Urinary bladder (tissue), 4 donors: ENCODE data around the gene PCDHGB7. TPM values are rescaled to one million over a fixed set of nuclear protein-coding genes. Genes with fewer than 3 reads are reported as not detected.
"Not testable (repeated sequence)": the region's sequence is repeated elsewhere in the genome, so short reads cannot be mapped to it uniquely, and the experiment has no call there.

Source experiments
- DNase-seq: peaks from one replicate; pipeline ENCODE4 v3.0.0-alpha.2; 2015; ENCODE audit errors: extremely low spot score
- H3K27ac ChIP-seq: one replicate; pipeline ENCODE4 v1.5.1; 2013; ENCODE audit warnings: low read depth, mild to moderate bottlenecking, moderate library complexity
- H3K36me3 ChIP-seq: one replicate; pipeline ENCODE4 v1.6.1; 2013; ENCODE audit warnings: mild to moderate bottlenecking, moderate library complexity; ENCODE audit not compliant: insufficient read depth
- H3K4me1 ChIP-seq: one replicate; pipeline ENCODE4 v1.6.1; 2013; ENCODE audit warnings: mild to moderate bottlenecking, moderate library complexity; ENCODE audit not compliant: insufficient read depth
- H3K4me3 ChIP-seq: one replicate; pipeline ENCODE4 v1.5.1; 2013; ENCODE audit warnings: low read depth, low read length
- WGBS: extraction: QIAGEN DNeasy Blood & Tissue Kit; methylation state at CpG from one replicate; pipeline ENCODE4 v1.1.7; 2013; 5-methylcytosine and 5-hydroxymethylcytosine counted together
- polyA plus RNA-seq: library from polyadenylated mRNA; stranded (reverse); fragments of 200-250 nt; gene quantifications from one replicate; pipeline ENCODE4 v1.2.3, GENCODE V29; 2013
- total RNA-seq: library from RNA; depleted of rRNA; stranded (reverse); fragments of >200 nt; gene quantifications from one replicate; pipeline ENCODE4 v1.2.3, GENCODE V29; 2014
- donor health status: healthy with polysubstance abuse.
- donor health status: healthy.

PCDHGB7 gene
- total and polyA plus RNA-seq, 2 donors: 10.4 to 11.7 TPM

DNA sequence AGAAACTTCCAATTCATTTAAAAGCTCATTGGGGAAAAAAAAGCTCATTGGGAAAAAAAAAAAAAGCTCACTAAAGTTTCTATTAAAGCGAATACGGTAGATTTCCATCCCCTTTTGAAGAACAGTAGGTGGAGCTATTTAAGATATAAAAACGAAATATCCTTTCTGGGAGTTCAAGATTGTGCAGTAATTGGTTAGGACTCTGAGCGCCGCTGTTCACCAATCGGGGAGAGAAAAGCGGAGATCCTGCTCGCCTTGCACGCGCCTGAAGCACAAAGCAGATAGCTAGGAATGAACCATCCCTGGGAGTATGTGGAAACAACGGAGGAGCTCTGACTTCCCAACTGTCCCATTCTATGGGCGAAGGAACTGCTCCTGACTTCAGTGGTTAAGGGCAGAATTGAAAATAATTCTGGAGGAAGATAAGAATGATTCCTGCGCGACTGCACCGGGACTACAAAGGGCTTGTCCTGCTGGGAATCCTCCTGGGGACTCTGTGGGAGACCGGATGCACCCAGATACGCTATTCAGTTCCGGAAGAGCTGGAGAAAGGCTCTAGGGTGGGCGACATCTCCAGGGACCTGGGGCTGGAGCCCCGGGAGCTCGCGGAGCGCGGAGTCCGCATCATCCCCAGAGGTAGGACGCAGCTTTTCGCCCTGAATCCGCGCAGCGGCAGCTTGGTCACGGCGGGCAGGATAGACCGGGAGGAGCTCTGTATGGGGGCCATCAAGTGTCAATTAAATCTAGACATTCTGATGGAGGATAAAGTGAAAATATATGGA lies 13.0 kb downstream of the PCDHGB7 start, which contains the start of gene PCDHGA12:
PCDHGA12 (plus strand) TSS at position 176 of the 782 bp plus-strand sequence; CDS start at position 429, 253 bp downstream.
- no peak for DNase-seq
- H3K4me1 ChIP-seq: no peaks in the 10 kb centered on the region
- no peak within 1 kb of the TSS for H3K27ac ChIP-seq
- peak within 1 kb of the TSS; percentile 0 for H3K4me3 ChIP-seq
- WGBS: 15% methylated on average over 33 of the region's 33 CpGs
- H3K36me3 ChIP-seq: no peaks in the 10 kb centered on the region

DNA sequence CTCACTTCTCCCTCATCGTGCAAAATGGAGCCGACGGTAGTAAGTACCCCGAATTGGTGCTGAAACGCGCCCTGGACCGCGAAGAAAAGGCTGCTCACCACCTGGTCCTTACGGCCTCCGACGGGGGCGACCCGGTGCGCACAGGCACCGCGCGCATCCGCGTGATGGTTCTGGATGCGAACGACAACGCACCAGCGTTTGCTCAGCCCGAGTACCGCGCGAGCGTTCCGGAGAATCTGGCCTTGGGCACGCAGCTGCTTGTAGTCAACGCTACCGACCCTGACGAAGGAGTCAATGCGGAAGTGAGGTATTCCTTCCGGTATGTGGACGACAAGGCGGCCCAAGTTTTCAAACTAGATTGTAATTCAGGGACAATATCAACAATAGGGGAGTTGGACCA lies 13.8 kb downstream of the PCDHGB7 start:
- 14% methylated on average over 37 of the region's 37 CpGs for WGBS

DNA sequence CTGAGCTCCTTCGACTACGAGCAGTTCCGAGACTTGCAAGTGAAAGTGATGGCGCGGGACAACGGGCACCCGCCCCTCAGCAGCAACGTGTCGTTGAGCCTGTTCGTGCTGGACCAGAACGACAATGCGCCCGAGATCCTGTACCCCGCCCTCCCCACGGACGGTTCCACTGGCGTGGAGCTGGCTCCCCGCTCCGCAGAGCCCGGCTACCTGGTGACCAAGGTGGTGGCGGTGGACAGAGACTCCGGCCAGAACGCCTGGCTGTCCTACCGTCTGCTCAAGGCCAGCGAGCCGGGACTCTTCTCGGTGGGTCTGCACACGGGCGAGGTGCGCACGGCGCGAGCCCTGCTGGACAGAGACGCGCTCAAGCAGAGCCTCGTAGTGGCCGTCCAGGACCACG lies 14.8 kb downstream of the PCDHGB7 start:
- H3K4me1 ChIP-seq, H3K36me3 ChIP-seq, H3K4me3 ChIP-seq, H3K27ac ChIP-seq, DNase-seq: not testable (repeated sequence)
- 34% methylated on average over 37 of the region's 38 CpGs for WGBS

More for the DNA sequence above, 13.8 kb downstream of the PCDHGB7 start:
- H3K4me1 ChIP-seq: no peaks in the 10 kb centered on the region
- H3K27ac ChIP-seq: no peak overlapping the region
- no peaks in the 10 kb centered on the region for H3K36me3 ChIP-seq
- H3K4me3 ChIP-seq: peak overlapping the region; percentile 0
- DNase-seq: no peak

DNA sequence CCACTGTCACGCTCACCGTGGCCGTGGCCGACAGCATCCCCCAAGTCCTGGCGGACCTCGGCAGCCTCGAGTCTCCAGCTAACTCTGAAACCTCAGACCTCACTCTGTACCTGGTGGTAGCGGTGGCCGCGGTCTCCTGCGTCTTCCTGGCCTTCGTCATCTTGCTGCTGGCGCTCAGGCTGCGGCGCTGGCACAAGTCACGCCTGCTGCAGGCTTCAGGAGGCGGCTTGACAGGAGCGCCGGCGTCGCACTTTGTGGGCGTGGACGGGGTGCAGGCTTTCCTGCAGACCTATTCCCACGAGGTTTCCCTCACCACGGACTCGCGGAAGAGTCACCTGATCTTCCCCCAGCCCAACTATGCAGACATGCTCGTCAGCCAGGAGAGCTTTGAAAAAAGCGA lies 15.2 kb downstream of the PCDHGB7 start:
- H3K36me3 ChIP-seq, H3K27ac ChIP-seq, DNase-seq, H3K4me3 ChIP-seq, H3K4me1 ChIP-seq: not testable (repeated sequence)
- 25% methylated on average over 29 of the region's 29 CpGs for WGBS

DNA sequence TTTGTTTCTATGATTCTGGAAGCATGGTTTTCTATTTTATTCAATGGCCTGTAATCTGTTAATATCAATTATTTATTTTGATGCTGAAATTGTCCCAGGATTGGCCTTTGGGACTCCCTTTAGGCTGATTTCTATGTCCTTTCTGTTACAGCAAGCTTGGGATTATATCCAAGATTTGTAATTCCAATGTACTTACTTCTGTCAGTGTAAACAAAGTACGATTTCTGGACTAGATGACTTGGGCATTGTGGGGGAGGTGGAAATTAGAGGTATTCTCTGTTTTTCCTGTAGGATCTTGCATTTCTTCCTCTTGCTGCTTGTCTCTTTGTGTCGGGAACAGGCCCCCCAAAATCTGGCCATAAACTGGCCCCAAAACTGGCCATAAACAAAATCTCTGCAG lies 16.5 kb downstream of the PCDHGB7 start:
- DNase-seq: no peak
- Histone ChIP-seq H3K36me3 (no peaks in the 10 kb centered on the region), H3K4me3 (no peak overlapping the region), H3K27ac (no peak overlapping the region), H3K4me1 (no peaks in the 10 kb centered on the region)
- 76% methylated on average over 2 of the region's 2 CpGs for WGBS

DNA sequence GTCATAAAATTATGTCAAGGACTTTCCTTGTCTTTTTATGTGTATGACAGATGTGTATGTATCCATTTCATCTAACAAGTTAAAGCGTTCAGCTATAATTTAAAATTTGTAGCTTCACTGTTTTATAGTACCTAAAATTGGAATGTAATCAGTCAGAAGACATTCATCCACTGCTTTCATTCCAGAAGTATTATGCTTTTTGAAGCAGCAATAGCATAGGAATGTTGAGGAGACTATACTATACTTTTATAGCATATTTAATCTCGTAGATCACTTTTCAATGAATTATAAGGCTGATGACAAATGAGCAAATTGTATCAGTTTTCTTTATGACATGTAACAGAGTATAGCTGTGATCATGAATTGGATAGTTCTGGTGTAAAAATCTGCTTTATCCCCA lies 19.7 kb downstream of the PCDHGB7 start:
- Histone ChIP-seq H3K27ac (no peak overlapping the region), H3K36me3 (no peaks in the 10 kb centered on the region), H3K4me3 (no peak overlapping the region), H3K4me1 (no peaks in the 10 kb centered on the region)
- no peak for DNase-seq
- WGBS: 92% methylated on average over 2 of the region's 2 CpGs

DNA sequence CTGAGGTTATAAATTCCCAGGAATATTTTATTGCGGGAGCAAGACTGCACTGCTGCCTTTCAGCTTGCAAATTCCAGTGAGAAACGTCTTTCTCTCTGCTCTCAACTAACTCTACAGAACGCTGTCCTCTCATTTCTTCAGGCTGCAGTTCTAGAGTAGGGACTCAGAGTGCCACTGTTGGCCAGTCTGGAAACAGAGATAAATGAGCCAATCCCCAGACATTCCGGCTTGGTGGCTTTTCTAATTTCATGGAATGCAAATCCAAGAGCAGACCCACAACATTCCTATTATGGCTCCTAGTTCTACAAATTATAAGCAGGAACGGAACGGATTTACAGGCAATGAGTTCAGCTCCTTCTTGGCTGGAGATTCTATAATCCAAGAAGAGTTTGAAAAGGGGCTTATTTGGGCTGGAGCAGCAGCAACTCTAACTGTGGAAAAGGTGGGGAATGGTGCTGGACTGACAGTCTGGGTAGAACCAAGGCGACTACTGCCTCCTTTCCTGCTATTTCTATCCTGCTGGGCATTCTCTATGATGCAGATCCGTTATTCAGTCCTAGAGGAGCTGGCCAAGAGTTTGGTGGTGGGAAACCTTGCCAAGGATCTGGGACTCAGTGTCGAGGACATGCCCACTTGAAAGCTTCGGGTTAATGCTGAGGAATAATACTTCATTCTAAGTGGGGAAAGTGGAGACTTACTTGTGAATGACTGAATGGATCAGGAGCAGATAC lies 22.1 kb downstream of the PCDHGB7 start:
- no peak overlapping the region for H3K4me3 ChIP-seq
- no peak for DNase-seq
- WGBS: 62% methylated on average over 10 of the region's 10 CpGs
- H3K36me3 ChIP-seq: no peaks in the 10 kb centered on the region
- H3K27ac ChIP-seq: no peak overlapping the region
- H3K4me1 ChIP-seq: no peaks in the 10 kb centered on the region

DNA sequence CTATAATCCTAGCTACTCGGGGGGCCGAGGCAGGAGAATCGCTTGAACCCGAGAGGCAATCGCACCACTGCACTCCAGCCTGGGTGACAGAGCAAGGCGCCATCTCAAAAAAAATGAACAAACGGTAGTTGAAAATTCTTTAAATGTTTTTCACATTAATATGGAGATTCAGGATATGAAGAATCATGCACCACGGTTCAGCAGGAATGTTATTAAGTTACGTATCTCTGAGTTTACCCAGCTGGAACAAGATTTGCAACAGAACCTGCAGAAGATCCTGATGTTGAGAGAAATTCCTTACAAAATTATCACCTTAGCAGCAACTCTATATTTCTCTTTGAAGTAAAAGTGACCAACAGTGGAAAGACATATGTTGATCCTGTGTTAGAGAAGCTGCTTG lies 22.9 kb downstream of the PCDHGB7 start:
- WGBS: 95% methylated on average over 9 of the region's 9 CpGs
- H3K4me3 ChIP-seq: no peak overlapping the region
- no peaks in the 10 kb centered on the region for H3K4me1 ChIP-seq
- no peaks in the 10 kb centered on the region for H3K36me3 ChIP-seq
- no peak overlapping the region for H3K27ac ChIP-seq
- DNase-seq: no peak

DNA sequence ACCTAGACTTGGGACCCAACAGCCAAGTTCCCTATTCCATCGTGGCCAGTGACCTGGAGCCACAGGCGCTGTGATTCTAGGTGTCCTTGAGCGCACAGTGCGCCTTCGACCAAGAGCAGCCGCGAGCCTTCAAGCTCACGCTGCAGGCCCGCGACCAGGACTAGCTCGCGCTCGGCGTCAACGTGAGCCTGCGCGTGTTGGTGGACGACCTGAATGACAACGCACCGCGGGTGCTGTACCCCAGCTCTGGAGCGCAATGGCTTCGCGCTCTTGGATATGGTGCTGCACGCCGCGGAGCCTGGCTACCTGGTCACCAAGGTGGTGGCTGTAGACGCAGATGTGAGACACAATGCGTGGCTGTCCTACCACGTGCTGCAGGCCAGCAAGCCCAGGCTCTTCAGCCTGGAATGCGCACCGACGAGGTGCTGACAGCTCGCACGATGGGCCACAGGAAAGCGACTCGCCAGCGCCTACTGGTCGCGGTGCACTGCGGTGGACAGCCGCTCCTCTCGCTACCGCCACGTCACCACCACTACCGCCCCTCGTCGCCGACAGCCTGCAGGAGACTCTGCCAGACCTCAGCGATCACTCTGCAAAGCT lies 24.2 kb downstream of the PCDHGB7 start:
- Histone ChIP-seq H3K27ac (no peak overlapping the region), H3K36me3 (no peaks in the 10 kb centered on the region), H3K4me1 (no peaks in the 10 kb centered on the region), H3K4me3 (no peak overlapping the region)
- 44% methylated on average over 50 of the region's 50 CpGs for WGBS
- no peak for DNase-seq

DNA sequence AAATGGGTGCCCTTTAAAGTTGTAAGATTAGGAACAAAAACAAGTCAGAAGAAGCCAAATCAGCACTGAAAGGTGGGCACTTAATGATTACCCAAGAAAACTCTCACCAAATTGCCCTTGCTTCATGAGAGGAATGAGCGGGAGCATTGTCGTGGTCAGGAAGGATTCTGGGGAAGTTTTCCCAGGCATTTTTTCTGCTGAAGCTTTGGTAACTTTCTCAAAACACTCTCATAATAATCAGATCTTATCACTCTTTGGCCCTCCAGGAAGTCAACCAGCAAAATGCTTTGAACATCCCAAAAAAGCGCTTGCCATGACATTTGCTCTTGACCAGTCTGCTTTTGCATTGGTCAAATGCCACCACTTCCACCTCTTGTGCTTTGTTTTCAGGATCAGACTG lies 47.9 kb downstream of the PCDHGB7 start:
- no peak overlapping the region for H3K4me3 ChIP-seq
- H3K4me1 ChIP-seq: no peaks in the 10 kb centered on the region
- WGBS: 95% methylated on average over 3 of the region's 3 CpGs
- no peaks in the 10 kb centered on the region for H3K36me3 ChIP-seq
- no peak overlapping the region for H3K27ac ChIP-seq
- no peak for DNase-seq

Other genes starting within 250 kb of the PCDHGB7 start
Only the 30 nearest of the 37 such genes appear.
- gene PCDHB11, start 218.1 kb upstream of the PCDHGB7 start, total RNA-seq: 7.3 TPM
- gene PCDHB11, start 218.1 kb upstream of the PCDHGB7 start, polyA plus RNA-seq: 2.8 TPM
- 6.9 TPM for gene PCDHB12, start 209.0 kb upstream of the PCDHGB7 start, total RNA-seq
- 3.4 TPM for gene PCDHB12, start 209.0 kb upstream of the PCDHGB7 start, polyA plus RNA-seq
- 5.9 TPM for gene PCDHB13, start 203.8 kb upstream of the PCDHGB7 start, total RNA-seq
- 2.5 TPM for gene PCDHB13, start 203.8 kb upstream of the PCDHGB7 start, polyA plus RNA-seq
- gene PCDHB14, start 194.3 kb upstream of the PCDHGB7 start, total RNA-seq: 10.1 TPM
- 8.2 TPM for gene PCDHB14, start 194.3 kb upstream of the PCDHGB7 start, polyA plus RNA-seq
- gene PCDHB15, start 172.3 kb upstream of the PCDHGB7 start, total RNA-seq: 7.8 TPM
- gene PCDHB15, start 172.3 kb upstream of the PCDHGB7 start, polyA plus RNA-seq: 7.3 TPM
- 0.69 TPM for gene SLC25A2, start 113.6 kb upstream of the PCDHGB7 start, total RNA-seq
- gene SLC25A2, start 113.6 kb upstream of the PCDHGB7 start, polyA plus RNA-seq: not detected
- gene TAF7, start 96.9 kb upstream of the PCDHGB7 start, total RNA-seq: 85.9 TPM
- gene TAF7, start 96.9 kb upstream of the PCDHGB7 start, polyA plus RNA-seq: 100 TPM
- 1.2 TPM for gene PCDHGA1, start 87.2 kb upstream of the PCDHGB7 start, total RNA-seq
- gene PCDHGA1, start 87.2 kb upstream of the PCDHGB7 start, polyA plus RNA-seq: 1.2 TPM
- gene PCDHGA2, start 78.9 kb upstream of the PCDHGB7 start, total RNA-seq: 5.7 TPM
- gene PCDHGA2, start 78.9 kb upstream of the PCDHGB7 start, polyA plus RNA-seq: 4.1 TPM
- gene PCDHGA3, start 73.8 kb upstream of the PCDHGB7 start, total RNA-seq: 4.6 TPM
- 1.6 TPM for gene PCDHGA3, start 73.8 kb upstream of the PCDHGB7 start, polyA plus RNA-seq
- 5.7 TPM for gene PCDHGB1, start 67.6 kb upstream of the PCDHGB7 start, total RNA-seq
- gene PCDHGB1, start 67.6 kb upstream of the PCDHGB7 start, polyA plus RNA-seq: 0.47 TPM
- 5.8 TPM for gene PCDHGA4, start 62.7 kb upstream of the PCDHGB7 start, total RNA-seq
- gene PCDHGA4, start 62.7 kb upstream of the PCDHGB7 start, polyA plus RNA-seq: 2.2 TPM
- gene PCDHGB2, start 57.7 kb upstream of the PCDHGB7 start, total RNA-seq: 7.9 TPM
- 2.2 TPM for gene PCDHGB2, start 57.7 kb upstream of the PCDHGB7 start, polyA plus RNA-seq
- 7.0 TPM for gene PCDHGA5, start 53.5 kb upstream of the PCDHGB7 start, total RNA-seq
- 2.6 TPM for gene PCDHGA5, start 53.5 kb upstream of the PCDHGB7 start, polyA plus RNA-seq
- 7.3 TPM for gene PCDHGB3, start 47.4 kb upstream of the PCDHGB7 start, total RNA-seq
- gene PCDHGB3, start 47.4 kb upstream of the PCDHGB7 start, polyA plus RNA-seq: 1.4 TPM
- 9.6 TPM for gene PCDHGA6, start 43.8 kb upstream of the PCDHGB7 start, total RNA-seq
- gene PCDHGA6, start 43.8 kb upstream of the PCDHGB7 start, polyA plus RNA-seq: 3.7 TPM
- 6.9 TPM for gene PCDHGA7, start 34.9 kb upstream of the PCDHGB7 start, total RNA-seq
- gene PCDHGA7, start 34.9 kb upstream of the PCDHGB7 start, polyA plus RNA-seq: 1.9 TPM
- gene PCDHGB4, start 30.0 kb upstream of the PCDHGB7 start, total RNA-seq: 11.7 TPM
- gene PCDHGB4, start 30.0 kb upstream of the PCDHGB7 start, polyA plus RNA-seq: 2.4 TPM
- 9.1 TPM for gene PCDHGA8, start 25.0 kb upstream of the PCDHGB7 start, total RNA-seq
- gene PCDHGA8, start 25.0 kb upstream of the PCDHGB7 start, polyA plus RNA-seq: 0.25 TPM
- 13.5 TPM for gene PCDHGB5, start 19.7 kb upstream of the PCDHGB7 start, total RNA-seq
- 4.7 TPM for gene PCDHGB5, start 19.7 kb upstream of the PCDHGB7 start, polyA plus RNA-seq
- gene PCDHGA9, start 14.9 kb upstream of the PCDHGB7 start, total RNA-seq: 12.5 TPM
- 3.1 TPM for gene PCDHGA9, start 14.9 kb upstream of the PCDHGB7 start, polyA plus RNA-seq
- gene PCDHGB6, start 9.7 kb upstream of the PCDHGB7 start, total RNA-seq: 12.0 TPM
- 5.0 TPM for gene PCDHGB6, start 9.7 kb upstream of the PCDHGB7 start, polyA plus RNA-seq
- 12.3 TPM for gene PCDHGA10, start 4.7 kb upstream of the PCDHGB7 start, total RNA-seq
- gene PCDHGA10, start 4.7 kb upstream of the PCDHGB7 start, polyA plus RNA-seq: 1.6 TPM
- 12.5 TPM for gene PCDHGA11, start 3.4 kb downstream of the PCDHGB7 start, total RNA-seq
- 1.9 TPM for gene PCDHGA11, start 3.4 kb downstream of the PCDHGB7 start, polyA plus RNA-seq
- 7.8 TPM for gene PCDHGA12, start 12.8 kb downstream of the PCDHGB7 start, total RNA-seq
- gene PCDHGA12, start 12.8 kb downstream of the PCDHGB7 start, polyA plus RNA-seq: 2.9 TPM
- 62.8 TPM for gene PCDHGC3, start 58.3 kb downstream of the PCDHGB7 start, total RNA-seq
- gene PCDHGC3, start 58.3 kb downstream of the PCDHGB7 start, polyA plus RNA-seq: 101 TPM
- 6.8 TPM for gene PCDHGC4, start 67.4 kb downstream of the PCDHGB7 start, total RNA-seq
- gene PCDHGC4, start 67.4 kb downstream of the PCDHGB7 start, polyA plus RNA-seq: 0.23 TPM
- gene PCDHGC5, start 71.4 kb downstream of the PCDHGB7 start, total RNA-seq: 3.7 TPM
- 0.29 TPM for gene PCDHGC5, start 71.4 kb downstream of the PCDHGB7 start, polyA plus RNA-seq
- gene DIAPH1, start 201.3 kb downstream of the PCDHGB7 start, total RNA-seq: 18.1 TPM
- gene DIAPH1, start 201.3 kb downstream of the PCDHGB7 start, polyA plus RNA-seq: 30.3 TPM
- gene HDAC3, start 219.2 kb downstream of the PCDHGB7 start, total RNA-seq: 36.3 TPM
- gene HDAC3, start 219.2 kb downstream of the PCDHGB7 start, polyA plus RNA-seq: 45.3 TPM